Measurements from ENCODE around the gene HIRIP3. TPM values are rescaled to one million over a fixed set of nuclear protein-coding genes. Genes with fewer than 3 reads are reported as not detected.
"Not testable (repeated sequence)": the region's sequence is repeated elsewhere in the genome, so short reads cannot be mapped to it uniquely, and the experiment has no call there.

HIRIP3 gene
- total RNA-seq, 1 donor, result 13.6 TPM

DNA sequence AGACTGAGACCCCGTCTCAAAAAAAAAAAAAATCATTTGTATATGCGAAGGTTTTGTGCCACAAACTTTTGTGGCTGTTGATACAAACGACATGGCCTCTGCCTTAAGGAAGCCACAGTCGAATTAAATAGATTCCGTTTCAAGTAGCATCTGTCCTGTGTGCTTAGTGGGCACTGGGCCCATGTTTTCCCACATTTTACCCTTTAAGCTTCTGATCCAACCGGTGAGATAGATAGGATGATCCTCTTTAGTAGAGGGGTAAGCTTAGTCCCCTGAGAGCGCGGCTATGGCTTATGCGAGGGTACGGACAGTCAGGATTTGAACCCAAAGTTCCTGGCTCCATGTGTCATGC, 34.3 kb downstream of the HIRIP3 start:
- H3K4me3 ChIP-seq (ENCODE audit: low read depth, low read length), result peak overlapping the region; percentile 81
- TF ChIP-seq, protein P1, sequence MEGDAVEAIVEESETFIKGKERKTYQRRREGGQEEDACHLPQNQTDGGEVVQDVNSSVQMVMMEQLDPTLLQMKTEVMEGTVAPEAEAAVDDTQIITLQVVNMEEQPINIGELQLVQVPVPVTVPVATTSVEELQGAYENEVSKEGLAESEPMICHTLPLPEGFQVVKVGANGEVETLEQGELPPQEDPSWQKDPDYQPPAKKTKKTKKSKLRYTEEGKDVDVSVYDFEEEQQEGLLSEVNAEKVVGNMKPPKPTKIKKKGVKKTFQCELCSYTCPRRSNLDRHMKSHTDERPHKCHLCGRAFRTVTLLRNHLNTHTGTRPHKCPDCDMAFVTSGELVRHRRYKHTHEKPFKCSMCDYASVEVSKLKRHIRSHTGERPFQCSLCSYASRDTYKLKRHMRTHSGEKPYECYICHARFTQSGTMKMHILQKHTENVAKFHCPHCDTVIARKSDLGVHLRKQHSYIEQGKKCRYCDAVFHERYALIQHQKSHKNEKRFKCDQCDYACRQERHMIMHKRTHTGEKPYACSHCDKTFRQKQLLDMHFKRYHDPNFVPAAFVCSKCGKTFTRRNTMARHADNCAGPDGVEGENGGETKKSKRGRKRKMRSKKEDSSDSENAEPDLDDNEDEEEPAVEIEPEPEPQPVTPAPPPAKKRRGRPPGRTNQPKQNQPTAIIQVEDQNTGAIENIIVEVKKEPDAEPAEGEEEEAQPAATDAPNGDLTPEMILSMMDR (IDR thresholded peaks at IDR 0.05; ENCODE audit: insufficient read depth, low read length), result no peak
- no peak for DNase-seq (ENCODE audit: low read depth)

DNA sequence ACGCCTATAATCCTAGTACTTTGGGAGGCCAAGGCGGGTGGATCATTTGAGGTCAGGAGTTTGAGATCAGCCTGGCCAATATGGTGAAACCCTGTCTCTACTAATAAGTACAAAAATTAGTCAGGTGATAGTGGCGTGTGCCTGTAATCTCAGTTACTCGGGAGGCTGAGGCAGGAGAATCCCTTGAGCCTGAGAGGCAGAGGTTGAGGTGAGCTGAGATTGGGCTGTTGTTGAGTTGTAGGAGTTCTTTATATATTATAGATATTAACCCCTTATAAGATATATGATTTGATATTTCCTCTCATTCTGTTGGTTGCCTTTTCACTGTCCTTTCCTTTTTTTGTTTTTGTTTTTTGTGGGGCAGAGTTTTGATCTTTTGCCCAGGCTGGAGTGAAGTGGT, 35.6 kb downstream of the HIRIP3 start:
- not testable (repeated sequence) for DNase-seq (ENCODE audit: low read depth); H3K4me3 ChIP-seq (ENCODE audit: low read depth, low read length)

DNA sequence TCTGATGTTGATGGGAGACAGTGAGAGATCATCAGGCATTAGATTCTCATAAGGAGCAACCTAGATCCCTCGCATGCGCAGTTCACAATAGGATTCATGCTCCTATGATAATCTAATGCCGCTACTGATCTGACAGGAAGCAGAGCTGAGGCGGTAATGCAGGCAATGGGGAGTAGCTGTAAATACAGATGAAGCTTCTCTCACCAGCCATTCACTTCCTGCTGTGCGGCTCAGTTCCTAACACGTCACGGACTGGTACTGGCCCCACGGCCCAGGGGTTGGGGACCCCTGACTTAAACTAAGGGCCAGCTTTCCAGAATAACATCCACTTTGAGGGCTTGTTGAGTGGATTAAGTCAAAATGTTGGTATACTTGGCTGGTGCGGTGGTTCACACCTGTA, 36.1 kb downstream of the HIRIP3 start:
- TF ChIP-seq, protein P1 (IDR thresholded peaks at IDR 0.05; ENCODE audit: insufficient read depth, low read length), result no peak
- no peak for DNase-seq (ENCODE audit: low read depth)
- no peak overlapping the region for H3K4me3 ChIP-seq (ENCODE audit: low read depth, low read length)

DNA sequence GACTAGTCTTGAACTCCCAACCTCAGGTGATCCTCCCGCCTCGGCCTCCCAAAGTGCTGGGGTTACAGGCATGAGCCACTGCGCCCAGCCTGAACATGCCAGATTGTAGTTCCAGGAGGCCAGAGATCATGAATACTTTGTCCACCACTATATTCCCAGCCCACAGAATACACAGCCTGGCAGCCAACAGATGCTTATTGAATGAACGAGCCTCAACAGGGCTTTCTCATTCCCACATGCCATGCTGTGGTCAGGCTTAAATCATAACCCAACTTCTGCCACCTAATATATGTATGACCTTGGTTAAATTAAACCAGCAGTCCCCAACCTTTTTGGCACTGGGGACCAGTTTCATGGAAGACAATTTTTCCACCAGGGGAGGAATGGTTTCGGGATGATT, 36.7 kb downstream of the HIRIP3 start:
- no peak overlapping the region for H3K4me3 ChIP-seq (ENCODE audit: low read depth, low read length)
- TF ChIP-seq, protein P1 (IDR thresholded peaks at IDR 0.05; ENCODE audit: insufficient read depth, low read length), result no peak
- no peak for DNase-seq (ENCODE audit: low read depth)

DNA sequence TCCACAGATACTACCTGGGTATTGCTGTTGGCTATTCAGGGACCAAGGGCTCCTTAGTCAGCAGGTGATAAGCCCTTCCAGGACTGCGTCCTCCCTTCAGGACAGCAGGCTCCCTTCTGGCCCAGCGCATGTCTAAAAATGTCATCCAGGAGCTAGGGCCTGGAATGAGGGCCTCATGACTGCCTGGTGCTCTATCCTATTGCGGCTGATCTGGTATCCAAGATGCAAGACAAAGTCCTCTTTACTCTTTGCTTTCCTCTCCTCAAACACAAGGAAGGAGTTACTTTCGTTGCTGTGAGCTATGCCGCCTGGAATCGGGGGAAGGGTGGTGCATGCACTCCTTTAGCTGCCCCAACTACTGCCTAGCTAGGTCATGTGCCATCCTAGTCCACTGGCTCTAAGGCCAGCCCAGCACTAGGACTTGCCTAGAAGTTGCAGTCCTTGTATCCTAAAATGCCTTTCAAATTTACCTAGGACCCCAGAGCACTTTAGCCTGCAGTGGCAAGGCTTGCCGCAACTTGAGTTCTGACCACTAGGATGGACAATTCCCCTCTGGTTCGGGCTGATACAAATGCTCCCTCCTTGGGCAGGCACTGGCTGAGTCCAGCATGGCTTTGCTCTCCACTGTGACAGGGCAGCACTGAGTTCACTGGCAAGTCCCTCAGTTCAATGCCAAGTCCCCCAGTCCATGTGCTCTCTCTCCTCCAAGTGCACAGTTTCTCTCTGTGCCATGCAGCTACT, 43.6 kb downstream of the HIRIP3 start:
- no peak overlapping the region for H3K4me3 ChIP-seq (ENCODE audit: low read depth, low read length)
- DNase-seq (ENCODE audit: low read depth), result no peak
- TF ChIP-seq, protein P1 (IDR thresholded peaks at IDR 0.05; ENCODE audit: insufficient read depth, low read length), result peak; percentile 5

DNA sequence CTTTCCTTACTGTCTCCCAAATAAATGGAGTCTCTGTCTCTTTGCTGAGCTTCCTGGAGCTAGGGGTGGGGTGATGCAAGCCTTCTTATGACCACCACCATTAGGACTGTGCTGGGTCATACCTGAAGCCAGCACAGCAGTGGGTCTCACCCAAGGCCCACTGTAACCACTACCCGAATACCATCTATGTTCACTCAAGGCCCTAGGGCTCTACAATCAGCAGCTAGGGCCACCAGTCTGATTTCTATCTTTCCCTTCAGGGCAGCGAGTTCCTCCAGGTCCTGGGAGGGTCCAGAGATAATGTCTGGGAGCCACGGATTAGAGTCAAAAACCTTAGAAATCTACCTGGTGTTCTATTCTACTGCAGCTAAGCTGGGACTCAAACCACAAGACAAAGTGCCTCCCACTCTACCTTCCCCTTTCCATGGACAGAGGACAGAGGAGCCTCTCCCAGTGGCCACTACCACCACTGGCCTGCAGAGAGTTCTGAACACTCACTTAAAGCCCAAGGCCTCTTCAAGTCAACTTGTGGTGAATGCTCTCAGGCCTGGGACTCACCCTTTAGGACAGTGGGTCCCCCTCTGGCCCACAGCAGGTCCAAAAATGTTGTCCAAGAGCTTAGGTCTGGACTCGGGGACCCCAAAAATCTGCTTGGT, 44.5 kb downstream of the HIRIP3 start:
- no peak overlapping the region for H3K4me3 ChIP-seq (ENCODE audit: low read depth, low read length)
- TF ChIP-seq, protein P1 (IDR thresholded peaks at IDR 0.05; ENCODE audit: insufficient read depth, low read length), result no peak
- DNase-seq (ENCODE audit: low read depth), result no peak

DNA sequence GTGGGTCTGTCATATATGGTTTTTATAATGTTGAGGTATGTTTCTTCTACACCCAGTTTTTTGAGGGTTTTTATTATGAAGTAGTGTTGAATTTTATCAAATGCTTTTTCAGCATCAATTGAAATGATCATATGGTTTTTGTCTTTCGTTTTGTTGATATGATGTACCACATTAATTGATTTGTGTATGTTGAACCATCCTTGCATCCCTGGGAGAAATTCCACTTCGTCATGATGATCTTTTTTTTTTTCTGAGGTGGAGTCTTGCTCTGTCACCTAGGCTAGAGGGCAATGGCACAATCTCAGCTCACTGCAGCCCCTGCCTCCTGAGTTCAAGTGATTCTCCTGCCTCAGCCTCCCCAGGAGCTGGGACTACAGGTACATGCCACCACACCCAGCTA, 47.5 kb downstream of the HIRIP3 start:
- DNase-seq (ENCODE audit: low read depth), result no peak
- H3K4me3 ChIP-seq (ENCODE audit: low read depth, low read length), result no peak overlapping the region
- TF ChIP-seq, protein P1 (IDR thresholded peaks at IDR 0.05; ENCODE audit: insufficient read depth, low read length), result no peak

All from fibroblast of the aortic adventitia (primary cell).